ENCODE data around the gene RTEL1.

The RTEL1 gene, protein sequence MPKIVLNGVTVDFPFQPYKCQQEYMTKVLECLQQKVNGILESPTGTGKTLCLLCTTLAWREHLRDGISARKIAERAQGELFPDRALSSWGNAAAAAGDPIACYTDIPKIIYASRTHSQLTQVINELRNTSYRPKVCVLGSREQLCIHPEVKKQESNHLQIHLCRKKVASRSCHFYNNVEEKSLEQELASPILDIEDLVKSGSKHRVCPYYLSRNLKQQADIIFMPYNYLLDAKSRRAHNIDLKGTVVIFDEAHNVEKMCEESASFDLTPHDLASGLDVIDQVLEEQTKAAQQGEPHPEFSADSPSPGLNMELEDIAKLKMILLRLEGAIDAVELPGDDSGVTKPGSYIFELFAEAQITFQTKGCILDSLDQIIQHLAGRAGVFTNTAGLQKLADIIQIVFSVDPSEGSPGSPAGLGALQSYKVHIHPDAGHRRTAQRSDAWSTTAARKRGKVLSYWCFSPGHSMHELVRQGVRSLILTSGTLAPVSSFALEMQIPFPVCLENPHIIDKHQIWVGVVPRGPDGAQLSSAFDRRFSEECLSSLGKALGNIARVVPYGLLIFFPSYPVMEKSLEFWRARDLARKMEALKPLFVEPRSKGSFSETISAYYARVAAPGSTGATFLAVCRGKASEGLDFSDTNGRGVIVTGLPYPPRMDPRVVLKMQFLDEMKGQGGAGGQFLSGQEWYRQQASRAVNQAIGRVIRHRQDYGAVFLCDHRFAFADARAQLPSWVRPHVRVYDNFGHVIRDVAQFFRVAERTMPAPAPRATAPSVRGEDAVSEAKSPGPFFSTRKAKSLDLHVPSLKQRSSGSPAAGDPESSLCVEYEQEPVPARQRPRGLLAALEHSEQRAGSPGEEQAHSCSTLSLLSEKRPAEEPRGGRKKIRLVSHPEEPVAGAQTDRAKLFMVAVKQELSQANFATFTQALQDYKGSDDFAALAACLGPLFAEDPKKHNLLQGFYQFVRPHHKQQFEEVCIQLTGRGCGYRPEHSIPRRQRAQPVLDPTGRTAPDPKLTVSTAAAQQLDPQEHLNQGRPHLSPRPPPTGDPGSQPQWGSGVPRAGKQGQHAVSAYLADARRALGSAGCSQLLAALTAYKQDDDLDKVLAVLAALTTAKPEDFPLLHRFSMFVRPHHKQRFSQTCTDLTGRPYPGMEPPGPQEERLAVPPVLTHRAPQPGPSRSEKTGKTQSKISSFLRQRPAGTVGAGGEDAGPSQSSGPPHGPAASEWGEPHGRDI (N-terminal part only)

DNA sequence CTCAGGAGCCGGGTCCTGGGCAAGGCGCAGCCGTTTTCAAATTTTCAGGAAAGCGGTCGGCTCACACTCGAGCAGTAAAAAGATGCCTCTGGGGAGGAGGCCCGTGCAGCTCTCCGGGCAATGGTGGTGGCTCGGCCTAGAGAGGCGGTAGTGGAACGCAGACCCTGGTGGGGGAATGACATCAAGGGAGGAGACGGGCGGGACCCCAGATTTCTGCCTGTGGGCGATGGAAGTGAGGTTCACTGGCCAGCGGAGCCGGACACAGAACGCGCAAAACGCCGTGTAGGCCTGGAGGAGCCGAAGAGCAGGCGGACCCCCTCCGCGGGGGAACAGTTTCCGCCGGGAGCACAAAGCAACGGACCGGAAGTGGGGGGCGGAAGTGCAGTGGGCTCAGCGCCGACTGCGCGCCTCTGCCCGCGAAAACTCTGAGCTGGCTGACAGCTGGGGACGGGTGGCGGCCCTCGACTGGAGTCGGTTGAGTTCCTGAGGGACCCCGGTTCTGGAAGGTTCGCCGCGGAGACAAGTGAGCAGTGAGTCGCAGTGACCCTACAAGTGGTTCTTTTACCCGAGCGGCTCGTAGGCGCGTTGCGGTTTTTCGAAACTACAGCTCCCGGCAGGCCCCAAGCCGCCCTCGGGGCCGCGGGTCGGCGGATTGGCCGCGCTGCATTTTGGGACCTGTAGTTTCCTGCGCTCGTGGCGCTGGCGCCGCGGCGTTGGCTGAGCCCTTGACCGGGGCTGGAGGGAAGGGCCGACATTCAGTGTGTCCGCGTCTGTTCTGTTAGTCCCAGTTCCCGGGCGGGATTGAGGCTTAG is at the start of gene RTEL1:
TSS of gene RTEL1 (plus strand) at position 376 of the 812 bp plus-strand sequence. CDS start 1,091 bp downstream, outside the sequence.
- peak; percentile 91 for DNase-seq (ENCODE audit: low read depth)

DNA sequence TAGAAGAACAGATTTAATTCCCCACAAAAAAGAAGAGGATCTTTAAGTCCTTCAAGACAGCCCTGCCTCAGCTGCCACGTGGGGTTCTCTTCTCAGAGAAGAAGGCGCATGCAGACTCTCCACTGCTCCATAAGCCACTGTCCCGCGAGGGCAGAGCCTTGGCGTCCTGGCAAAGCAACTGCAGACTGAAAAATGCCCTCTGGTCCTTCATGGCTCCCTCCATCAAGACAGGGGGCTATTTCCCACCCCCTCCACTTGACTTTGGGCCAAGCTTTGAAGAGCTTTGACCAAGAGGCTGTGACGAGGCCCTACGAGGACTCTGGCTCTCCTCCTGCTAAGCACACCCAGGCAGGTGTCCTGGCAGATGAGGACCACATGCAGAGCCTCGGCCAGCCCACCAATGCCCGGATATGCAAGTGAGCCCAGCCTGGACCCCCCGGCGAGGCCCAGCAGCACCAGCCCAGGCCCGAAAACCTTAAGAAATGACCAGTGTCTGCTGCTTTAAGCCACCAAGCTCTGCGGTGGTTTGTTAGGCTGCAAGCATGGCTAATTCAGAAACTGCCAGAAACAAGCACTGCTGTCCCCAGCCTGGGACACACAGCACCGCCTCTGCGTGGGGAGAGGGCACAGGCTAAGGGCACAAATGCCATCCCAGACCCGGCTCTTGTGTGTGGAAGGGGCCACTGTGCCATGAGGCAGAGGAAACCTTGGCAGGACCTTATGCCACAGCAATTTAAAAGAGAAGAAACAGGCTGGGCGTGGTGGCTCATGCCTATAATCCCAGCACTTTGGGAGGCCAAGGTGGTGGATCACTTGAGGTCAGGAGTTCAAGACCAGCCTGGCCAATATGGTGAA is 47.3 kb upstream of the RTEL1 start:
- no peak for DNase-seq (ENCODE audit: low read depth)

DNA sequence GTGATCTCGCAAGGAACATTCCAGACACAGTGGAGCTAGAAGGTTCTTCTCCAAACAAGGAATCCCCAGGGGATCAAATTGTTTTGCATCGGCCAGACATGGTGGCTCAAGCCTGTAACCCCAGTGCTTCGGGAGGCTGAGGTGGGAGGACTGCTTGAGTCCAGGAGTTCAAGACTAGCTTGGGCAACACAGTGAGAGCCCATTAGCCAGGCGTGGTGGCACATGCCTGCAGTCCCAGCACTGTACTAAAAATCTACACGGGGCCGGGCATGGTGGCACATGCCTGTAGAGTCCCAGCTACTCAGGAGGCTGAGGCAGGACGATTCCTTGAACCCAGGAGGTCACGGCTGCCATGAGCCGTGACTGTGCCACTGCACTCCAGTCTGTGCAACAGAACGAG is 46.5 kb upstream of the RTEL1 start:
- no peak for DNase-seq (ENCODE audit: low read depth)

DNA sequence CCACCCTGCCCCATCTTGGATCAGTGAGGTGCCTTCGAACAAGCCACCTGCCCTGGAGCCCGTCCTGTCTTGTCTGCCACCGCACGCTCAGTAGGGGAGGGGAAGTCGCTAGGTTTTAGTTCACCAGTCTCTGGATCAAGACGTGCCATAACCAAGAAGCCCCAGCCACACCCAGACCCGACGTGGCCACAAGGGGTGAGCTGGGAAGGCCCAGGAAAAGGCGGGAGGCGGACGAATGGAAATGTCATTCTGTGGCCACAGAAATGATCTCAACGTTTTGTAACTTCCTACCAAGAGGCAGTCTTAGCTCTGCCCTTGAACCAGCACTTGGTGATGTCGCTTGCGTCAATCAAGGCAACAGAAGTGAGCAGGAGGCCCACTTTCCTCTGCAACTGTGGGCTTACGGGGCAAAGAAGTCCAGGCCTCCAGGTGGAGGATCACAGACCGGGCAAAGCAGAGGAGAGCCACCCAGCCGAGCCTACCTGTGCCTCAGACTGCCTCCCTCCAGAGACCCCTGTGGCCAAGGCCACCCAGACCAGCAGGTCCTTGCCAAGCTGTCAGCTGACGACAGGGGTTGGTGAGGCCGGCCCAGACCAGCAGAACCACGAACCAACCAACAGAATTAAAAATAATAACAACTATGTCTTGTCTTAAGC is 45.7 kb upstream of the RTEL1 start:
- DNase-seq (ENCODE audit: low read depth), result no peak

DNA sequence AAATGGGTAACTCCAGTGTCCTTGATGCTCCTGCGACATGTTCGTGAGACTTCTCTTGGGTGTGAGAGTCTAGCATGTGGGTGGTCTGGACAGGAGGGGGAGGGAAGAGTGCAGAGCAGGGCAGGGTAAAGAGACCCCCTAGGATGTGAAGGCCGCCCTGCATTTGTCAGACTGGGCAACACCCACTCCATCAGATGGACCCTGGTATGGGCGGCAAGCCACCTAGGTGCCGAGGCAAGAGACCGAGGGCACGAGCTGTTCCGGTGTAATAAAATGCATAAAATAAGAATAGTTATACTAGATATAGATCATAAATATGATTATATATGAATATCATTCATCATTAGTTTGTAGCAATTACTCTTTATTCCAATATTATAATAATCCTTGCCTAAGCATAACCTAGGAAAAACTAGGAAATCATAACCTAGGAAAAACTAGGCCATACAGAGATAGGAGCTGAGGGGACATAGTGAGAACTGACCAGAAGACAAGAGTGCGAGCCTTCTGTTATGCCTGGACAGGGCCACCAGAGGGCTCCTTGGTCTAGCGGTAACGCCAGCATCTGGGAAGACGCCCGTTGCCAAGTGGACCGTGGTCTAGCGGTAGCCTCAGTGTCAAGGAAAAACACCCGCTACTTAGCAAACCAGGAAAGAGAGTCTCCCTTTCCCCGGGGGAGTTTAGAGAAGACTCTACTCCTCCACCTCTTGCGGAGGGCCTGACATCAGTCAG is 44.1 kb upstream of the RTEL1 start:
- DNase-seq (ENCODE audit: low read depth), result peak; percentile 15

DNA sequence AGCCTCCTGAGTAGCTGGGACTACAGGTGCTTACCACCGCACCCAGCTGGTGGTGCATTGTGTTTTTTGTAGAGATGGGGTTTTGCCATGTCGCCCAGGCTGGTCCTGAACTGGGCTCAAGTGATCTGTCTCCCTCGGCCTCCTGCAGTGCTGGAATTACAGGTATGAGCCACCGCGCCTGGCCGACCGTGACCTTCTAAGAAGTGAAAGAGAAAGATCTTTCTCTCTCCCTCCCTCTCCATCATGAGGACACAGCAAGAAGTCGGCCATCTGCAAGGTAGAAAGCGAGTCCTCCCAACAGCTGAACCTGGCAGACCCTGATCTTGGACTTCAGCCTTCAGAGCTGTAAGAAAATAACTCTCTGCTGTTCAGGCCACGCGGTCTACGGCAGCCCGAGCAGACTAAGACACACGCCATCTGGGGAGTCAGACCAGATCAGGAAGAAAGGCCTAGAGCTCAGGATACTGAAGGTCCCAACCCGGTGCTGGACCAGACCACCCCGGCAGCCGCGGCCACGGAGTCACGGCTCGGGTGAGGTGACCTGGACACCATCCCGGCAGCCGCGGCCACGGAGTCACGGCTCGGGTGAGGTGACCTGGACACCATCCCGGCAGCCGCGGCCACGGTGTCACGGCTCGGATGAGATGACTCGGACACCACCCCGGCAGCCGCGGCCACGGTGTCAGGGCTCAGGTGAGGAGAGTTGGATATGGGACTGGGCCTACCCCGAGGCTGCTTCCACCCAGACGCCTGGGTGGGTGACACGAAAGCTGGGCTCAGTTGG is 40.8 kb upstream of the RTEL1 start:
- DNase-seq (ENCODE audit: low read depth), result no peak

DNA sequence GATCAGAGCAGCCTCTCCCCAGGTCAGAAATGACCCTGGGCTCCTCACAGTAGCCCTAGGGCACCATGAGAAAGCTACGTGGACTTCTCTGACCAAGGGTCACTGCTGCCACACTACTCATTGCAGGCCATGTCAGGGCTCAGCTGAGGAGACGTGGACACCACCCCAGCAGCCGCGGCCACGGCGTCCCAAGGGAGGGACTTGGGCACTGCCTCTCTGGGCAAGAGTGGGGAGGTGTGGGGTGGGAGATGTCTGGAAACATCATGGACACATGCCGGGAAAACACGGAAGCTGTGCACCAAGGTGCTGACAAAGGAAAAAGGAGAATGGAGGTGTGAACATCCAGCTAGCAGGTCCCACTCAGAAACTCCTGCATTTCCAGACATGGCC is 40.2 kb upstream of the RTEL1 start:
- no peak for DNase-seq (ENCODE audit: low read depth)

DNA sequence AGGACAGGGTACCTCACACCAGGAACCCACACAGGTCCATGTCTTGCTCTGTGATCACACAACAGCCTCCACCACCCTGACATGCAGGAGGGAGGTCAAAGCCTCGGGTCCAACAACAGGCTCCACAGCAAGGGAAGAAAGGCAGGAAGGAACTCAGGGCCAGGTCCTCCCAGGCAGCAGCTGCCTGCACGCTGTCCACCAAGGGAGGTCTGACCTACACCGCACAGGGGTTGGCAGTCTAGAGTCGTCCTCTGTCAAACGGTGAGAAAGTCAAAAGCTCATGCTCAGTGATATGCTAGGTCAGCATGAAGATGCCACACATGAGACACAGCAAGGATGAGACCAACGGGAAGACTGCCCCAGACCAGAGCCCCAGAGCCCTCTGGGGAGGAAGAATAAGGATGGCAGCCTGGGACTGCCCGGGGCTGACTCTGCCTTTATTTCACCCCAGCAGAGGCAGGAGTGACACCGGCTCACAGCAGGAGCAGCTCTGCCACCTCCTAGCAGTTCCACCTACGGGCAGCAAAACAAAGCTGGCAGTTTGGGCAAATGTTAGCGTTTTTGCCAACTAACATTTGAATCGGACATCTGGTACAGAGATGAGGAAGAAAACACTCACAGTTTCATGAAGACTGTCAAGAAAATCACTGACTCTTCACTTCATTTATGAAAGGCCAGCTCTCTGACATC is 39.7 kb upstream of the RTEL1 start:
- no peak for DNase-seq (ENCODE audit: low read depth)

DNA sequence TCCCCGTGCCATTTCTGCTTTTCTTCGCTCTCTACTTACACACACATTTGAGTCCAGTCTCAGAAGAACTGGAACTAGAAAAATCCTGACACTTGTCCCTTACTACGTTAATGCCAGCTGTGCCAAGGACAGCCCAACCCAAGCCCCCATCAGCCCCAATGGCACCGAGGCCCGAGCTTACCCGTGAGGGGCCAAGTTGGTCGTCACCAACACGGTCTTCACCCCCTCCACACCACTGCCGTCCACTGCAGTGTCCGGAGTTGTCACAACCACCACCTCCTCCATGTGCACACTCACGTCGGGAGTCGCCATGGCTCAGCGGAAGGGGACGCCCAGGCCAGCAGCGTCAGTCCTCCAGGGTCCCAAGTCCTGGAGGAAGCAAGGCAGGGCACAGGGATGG is 39.0 kb upstream of the RTEL1 start:
- DNase-seq (ENCODE audit: low read depth), result no peak

DNA sequence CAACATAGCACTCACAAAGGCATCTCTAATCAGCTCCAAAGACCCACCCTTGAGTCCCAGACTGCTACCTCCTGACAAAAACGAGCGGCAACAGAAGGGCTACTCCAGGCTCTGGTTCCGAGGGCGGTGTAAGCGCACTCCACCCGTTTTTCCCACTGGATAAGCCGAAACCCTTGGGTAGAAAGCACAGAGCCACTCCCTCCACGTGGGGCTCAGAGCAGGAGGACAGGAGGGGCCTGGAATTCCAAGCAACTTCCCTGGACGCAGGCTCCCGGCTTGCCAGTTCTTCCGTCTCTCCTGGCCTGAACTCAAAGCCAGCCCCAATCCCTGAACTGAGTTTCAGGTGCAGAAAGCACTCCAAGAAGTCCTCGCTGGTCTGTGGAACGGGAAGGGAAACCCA is 38.6 kb upstream of the RTEL1 start:
- DNase-seq (ENCODE audit: low read depth), result no peak

DNA sequence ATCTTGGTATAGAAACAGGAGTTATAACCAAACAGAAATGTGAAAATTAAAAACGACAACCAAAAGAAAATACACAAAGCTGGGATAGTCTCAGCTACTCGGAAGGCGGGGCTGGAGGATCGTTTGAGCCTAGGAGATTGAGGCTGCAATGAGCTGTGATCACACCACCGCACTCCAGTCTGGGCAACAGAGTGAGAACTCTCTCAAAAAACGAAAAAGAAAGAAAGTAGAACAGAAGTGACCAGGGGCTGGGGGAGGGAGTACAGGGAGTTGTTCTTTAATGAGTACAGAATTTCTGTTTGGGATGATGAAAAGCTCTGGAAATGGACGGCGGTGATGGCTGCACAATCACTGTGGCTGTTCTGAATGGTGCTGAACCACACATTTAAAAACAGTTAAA is 37.1 kb upstream of the RTEL1 start:
- DNase-seq (ENCODE audit: low read depth), result no peak

DNA sequence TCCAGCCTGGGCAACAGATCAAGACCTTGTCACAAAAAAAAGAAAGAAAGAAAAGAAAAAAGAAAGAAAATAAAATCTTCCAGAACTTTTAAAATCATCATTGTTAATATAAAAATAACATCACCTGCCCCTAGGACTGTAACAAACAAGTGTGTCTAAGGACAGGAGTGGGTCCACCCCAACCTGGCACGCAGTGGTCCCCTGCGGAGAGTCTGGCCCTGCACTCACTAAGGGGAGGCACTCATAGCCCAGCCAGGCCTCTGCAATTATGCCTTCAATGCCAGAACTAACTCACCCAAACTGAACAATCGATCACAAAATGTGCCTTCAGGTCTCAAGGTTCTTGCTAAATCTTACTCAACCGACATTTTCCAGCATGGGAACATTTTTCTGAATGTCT is 36.0 kb upstream of the RTEL1 start:
- DNase-seq (ENCODE audit: low read depth), result no peak

DNA sequence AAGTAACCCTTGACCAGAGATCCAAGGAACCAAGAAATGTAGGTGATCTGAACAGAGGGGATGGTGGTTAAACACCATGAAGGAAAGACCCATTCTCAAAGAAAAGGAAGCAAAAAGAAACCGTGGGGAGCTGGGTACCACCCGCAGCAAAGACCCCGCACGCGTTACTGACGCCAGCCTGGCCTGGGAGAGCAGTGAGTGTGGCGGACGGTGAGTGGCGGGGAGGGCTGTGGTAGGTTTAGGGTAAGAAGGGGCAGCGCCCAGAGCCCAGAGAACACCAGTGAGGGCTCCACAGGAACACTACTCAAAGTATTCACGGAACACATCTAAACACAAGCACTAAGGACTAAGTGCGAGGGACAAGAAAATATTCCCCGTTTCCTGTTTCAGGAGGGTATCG is 35.4 kb upstream of the RTEL1 start:
- DNase-seq (ENCODE audit: low read depth), result no peak

DNA sequence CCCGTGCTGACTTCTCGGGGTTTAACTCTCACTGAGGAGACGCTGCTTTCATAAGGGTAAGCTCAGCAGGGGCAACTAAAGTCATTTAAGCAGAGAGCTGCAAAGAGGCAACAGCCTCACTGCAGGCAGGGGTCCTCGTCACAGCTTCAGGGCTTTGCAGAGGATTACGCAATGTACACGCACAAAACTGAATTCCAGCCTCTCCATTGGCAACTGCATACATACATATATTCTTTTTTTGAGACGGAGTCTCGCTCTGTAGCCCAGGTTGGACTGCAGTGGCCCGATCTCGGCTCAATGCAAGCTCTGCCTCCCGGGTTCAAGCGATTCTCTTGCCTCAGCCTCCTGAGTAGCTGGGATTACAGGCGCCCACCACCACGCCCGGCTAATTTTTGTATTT is 33.6 kb upstream of the RTEL1 start:
- peak; percentile 25 for DNase-seq (ENCODE audit: low read depth)

DNA sequence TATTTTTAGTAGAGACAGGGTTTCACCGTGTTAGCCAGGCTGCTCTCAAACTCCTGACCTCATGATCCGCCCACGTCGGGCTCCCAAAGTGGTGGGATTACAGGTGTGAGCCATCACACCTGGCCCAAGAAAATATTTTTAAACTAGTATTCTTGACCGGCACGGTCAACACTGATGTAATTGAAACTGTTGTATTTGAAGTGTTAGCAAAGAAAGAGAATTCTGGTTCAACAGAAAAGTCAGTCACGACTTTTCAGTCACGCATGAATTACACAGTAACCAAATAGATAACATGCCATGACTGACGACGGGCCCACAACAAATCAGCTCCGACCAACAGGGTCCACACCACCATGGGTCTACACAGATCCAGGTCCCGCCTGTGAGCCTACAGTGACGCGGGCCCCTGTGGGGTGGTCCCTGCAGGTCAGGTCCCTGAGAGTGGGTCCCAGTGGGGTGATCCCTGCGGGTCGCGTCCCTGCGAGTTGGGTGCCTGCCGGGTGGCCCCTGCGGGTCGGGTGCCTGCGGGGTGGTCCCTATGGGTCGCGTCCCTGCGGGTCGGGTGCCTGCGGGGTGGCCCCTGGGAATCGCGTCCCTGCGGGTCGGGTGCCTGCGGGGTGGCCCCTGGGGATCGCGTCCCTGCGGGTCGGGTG is 32.2 kb upstream of the RTEL1 start:
- peak; percentile 39 for DNase-seq (ENCODE audit: low read depth)

DNA sequence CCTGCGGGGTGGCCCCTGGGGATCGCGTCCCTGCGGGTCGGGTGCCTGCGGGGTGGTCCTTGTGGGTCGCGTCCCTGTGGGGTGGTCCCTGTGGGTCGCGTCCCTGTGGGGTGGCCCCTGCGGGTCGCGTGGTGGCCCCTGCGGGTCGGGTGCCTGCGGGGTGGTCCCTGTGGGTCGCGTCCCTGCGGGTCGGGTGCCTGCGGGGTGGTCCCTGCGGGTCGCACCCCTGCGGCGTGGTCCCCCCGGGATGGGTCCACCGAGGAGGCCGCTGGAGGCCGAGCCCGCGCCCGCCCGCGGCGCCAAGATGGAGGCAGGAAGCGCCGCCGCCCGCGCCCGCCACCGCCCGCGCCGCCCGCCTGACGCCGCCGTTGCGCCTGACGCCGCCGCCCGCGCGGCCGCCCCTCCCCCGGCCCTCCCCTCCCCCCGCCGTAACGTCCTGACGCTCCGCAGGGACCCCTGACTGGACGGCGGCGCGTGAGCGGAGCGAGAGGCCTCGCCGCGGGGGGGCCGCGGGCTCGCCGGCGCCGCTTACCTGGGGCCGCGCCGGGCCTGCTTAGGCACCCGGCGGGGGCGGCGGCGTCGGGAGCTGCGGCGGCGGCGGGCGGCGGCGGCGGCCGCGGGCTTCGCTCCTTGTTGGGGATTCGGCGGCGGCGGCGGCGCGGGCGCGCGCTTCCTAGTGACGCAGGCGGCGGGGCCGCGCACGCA is 31.5 kb upstream of the RTEL1 start, which contains the start of gene GMEB2:
TSS of gene GMEB2 (minus strand) at position 678 of the 705 bp plus-strand sequence. CDS start 7,704 bp downstream, outside the sequence.
- DNase-seq (ENCODE audit: low read depth), result peak; percentile 74
